GM21515 (cell line): ENCODE data around the gene ASB13.

Experiments used
- ATAC-seq: cut with Tn5 transposase; IDR thresholded peaks from one replicate; pipeline ENCODE4 v1.9.1; 2021; ENCODE audit not compliant: unreplicated experiment

Gene ASB13

DNA sequence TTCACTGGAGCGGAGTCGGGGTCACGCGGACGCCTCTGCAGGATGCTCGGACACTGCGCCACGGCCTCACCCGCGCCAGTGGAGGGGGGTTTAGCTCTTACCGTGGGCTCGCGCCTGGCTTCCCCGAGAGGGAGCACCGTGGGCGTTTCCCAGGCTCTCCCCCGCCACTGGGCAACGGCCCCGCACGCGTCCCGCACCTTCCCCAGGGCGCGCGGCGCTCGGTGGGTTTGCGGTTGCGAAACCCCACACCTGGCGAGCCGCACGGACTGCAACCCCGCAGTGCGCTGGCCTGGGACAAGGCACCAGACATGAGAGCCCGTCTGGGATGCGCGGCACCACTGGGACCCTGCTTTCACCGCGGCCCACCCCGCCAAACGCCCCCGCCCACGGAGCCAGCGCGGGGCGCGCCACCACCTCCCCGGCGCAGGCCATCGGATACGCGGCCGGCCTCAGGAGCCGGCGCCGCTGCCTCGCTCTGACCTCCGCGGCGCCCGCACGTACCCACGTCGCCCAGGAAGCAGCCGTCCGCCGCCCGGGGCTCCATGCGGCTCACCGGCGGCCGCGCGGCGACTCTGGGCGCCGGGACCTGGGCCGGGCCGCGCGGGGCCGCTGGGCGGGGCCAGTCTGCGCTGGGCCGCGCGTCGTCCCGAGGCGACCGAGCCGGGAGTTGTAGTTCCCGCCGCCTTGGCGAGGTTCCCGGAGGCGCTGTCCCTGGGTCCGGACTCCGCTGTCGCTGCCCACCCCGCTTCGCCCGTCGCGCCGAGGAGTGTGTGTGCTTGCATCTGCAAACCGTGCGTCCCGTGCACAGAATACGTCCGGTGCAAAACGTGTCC, at the start of gene ASB13:
ASB13 (minus strand) TSS at position 588 of the 833 bp plus-strand sequence; CDS start at position 544, 44 bp downstream.
- ATAC-seq = peak; percentile 68

GRCh38 chr10:5711642-5712041, 45.2 kb upstream of the ASB13 start:
- ATAC-seq = no peak

DNA sequence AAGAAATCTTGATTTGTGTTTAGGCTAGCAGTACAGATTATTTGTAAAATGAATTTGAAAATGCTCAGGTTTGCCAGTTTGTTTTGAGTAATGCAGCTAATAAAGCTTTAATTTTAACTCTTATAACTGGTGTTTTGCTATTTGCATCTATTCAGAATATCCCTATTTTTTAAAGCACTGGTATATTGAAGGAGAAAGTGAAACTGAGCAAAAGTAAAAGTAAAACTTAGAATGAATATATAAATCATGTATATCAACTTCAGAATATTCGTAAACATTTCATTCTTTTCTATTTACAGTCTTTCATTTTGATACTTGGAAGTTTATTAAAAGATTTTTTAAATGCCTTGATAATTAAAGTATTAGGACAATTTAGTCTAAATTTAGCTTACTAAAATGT, 44.5 kb upstream of the ASB13 start:
- ATAC-seq = no peak

DNA sequence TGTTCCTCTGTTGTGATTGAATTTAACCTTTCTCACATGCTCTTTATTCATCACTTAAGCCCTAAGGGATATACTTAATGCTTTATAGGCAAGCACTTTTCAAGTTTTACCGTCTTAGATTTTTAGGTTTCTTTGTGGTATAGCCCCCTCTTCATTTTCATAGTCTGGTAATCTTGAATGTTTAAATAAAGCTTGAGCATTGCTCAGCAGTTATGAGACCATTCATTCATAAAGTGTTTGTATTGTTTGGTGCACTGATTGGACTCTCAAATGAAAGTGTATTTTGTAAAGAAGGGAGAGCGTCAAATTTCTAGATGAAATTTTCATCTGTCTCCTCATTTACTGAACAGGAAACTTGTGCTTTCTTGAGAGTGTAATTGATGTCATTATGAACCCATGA, 43.5 kb upstream of the ASB13 start:
- no peak for ATAC-seq

DNA sequence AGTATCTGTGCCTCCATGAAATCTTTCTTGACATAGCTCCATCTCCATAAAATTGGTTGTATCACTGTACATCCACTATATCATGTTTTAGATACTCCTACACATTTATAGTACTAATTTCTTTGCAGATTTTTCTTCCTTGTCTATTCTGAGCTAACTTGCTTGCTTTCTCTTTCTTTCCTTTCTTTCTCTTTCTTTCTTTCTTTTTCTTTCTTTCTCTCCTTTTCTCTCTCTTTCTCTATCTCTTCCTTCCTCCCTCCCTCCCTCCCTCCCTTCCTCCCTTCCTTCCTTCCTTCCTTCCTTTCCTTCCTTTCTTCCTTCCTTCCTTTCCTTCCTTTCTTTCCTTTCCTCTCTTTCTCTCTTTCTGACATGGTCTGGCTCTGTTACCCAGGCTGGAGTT, 42.0 kb upstream of the ASB13 start:
- ATAC-seq = no peak

DNA sequence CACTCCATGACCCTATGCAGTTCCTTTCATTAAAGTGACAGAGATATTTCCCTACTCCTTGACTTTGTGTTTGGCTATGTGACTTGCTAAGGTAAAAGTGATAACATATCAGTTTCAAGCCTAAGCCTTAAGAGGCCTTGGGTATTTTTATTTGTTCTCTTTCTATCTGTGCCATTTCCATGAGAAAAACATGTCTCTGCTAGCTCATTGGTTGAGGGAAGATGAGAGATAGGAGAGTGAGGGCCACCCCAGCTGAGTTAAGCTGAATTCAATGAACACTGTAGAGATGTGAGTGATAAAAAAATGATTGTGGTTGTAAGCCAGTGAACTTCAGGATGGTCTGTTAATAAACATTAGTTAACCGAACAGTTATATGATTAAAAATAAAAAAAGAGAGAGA, 31.7 kb upstream of the ASB13 start:
- no peak for ATAC-seq

GRCh38 chr10:5697342-5697741, 30.9 kb upstream of the ASB13 start:
- ATAC-seq = no peak

GRCh38 chr10:5694573-5694972, 28.2 kb upstream of the ASB13 start:
- no peak for ATAC-seq

DNA sequence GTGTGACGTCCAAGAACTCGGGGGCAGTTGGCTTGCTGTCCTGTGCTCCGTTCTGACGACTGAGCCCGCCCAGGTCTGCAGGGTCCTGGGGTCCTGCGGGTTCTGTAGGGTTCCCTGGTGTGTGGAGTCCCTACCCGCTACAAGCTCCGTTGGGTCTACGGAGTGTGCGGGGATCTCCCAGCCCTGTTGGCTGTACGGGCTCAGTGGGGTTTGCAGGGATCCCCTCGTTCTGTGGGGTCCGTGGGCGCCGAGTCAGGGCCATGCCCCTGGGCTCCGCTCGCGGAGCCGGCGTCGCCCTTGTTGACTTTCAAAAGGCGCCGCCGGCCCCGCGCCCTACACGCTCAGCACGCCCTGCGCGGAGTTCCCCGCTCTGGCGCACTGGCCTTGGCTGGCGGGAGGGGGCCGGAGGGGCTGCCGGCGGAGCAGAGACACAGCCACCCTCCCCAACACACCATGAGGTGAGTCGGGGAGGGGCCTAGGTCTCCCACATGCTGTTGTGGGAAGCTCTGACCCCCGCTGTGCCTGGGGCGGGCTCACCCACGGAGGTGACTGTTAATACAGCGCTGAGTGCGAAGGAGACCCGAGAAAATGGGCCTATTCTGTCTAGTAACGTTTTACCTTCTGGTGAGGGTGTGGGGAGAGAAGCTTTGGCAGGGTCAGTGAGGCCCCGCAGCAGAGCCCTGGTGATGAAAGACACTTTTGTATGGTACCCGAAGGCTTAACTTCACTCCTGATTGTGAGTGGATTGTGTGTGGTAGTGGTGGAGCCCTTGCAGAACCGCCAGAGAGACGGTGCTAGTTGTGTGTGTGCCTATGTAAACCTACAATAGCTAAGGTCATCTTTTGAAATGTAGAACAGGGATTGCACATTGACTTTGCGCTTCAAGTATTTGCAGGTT, 26.3 kb upstream of the ASB13 start:
- peak; percentile 67 for ATAC-seq

DNA sequence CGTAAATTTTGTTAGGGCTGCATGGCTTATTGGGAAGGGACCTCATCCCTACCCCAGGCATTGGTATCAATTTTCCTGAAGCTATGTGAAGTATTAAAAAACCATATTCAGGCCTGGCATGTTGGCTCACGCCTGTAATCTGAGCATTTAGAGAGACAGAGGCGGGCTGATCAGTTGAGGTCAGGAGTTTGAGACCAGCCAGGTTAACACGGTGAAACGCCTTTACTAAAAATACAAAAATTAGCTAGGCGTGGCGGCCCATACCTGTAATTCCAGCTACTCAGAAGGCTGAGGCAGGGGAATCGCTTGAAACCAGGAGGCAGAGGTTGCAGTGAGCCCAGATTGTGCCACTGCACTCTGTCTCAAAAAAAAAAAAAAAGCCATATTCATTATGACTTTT, 25.4 kb upstream of the ASB13 start:
- ATAC-seq = no peak

DNA sequence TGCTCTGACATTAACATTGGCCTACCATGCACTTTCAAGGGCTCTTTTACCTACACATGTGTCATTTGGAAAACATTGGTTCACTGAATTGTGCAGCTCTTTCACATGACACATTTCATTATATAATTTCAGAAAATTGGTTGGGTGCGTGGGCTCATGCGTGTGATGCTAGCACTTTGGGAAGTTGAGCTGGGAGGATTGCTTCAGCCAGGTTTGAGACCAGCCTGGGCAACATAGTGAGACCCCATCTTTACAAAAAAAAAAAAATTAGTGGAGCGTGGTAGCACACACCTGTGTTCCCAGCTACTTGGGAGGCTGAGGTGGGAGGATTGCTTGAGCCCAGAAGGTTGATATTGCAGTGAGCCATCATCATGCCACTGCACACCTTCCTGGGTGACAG, 22.2 kb upstream of the ASB13 start:
- ATAC-seq = no peak

- no peak for ATAC-seq
Measured at GRCh38 chr10:5685764-5686240, 19.4 kb upstream of the ASB13 start.

- peak; percentile 43 for ATAC-seq
Measured at GRCh38 chr10:5684971-5685763, 18.8 kb upstream of the ASB13 start.

- peak; percentile 75 for ATAC-seq
Measured at GRCh38 chr10:5684318-5684970, 18.0 kb upstream of the ASB13 start, which contains the start of gene TASOR2. Gene TASOR2, plus strand, starts transcription at chr10:5684838. Its CDS starts 35,805 bp downstream, at chr10:5720643.

- no peak for ATAC-seq
Measured at GRCh38 chr10:5683065-5683464, 16.7 kb upstream of the ASB13 start.

- no peak for ATAC-seq
Measured at GRCh38 chr10:5681930-5682329, 15.5 kb upstream of the ASB13 start.

DNA sequence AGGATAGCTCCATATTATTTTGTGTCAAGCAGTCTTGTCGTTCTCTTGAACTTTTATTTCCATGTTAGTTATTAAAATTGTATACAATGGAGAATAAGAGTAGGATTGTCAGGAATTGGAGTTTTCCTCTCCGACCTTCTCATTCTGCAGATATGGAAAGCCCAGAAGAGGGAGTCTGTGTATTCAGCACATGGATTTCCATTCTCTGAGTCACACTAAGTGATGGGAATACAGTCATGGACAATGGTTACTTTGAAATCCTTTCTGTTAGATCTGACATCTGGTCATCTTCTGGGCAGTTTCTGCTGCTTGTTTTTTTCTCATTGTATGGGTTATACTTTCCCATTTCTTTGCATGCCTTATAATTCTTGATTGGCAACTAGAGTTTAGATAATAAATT, 13.2 kb upstream of the ASB13 start:
- no peak for ATAC-seq

DNA sequence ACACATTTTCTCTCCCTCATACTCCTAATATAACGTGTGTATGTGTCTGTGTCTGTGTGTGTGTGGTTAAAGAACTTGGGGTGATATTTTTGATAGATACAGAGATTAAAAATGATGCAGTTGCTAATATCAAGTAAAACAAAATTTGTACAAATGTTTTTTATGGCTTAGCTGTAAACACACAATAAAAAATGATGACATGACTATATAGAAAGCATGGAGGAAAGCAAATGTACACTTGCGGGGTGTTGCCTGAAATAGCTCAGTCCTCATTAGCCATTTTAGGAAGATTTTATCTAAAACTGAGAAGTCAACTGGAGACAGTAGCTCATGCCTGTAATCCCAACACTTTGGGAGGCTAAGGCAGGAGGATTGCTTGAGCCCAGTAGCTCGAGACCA, 12.6 kb upstream of the ASB13 start:
- ATAC-seq = no peak

GRCh38 chr10:5678397-5679036, 12.1 kb upstream of the ASB13 start:
- no peak for ATAC-seq
